Measurements from ENCODE around the gene CMIP. TPM values are rescaled to one million over a fixed set of nuclear protein-coding genes. Genes with fewer than 3 reads are reported as not detected.

The CMIP gene
- total RNA-seq, 5 donors from 2014 or later (not counting 1 experiment from before 2014, with no cell fraction given), result 39.8 to 55.9 (median 42.6) TPM

GRCh38 chr16:81408409-81408950 lies 36.1 kb upstream of the CMIP start:
- WGBS (ENCODE audit: insufficient coverage), result 94% methylated on average over 9 of the region's 9 CpGs
- Histone ChIP-seq H3K4me3 (ENCODE audit: control insufficient read depth in 1 of 2, extremely low read depth in 1 of 2, low read length in 1 of 2) (no peak overlapping the region), H3K9me3 (no peaks in the 10 kb centered on the region), H3K4me1 (ENCODE audit: control insufficient read depth in 1 of 2, extremely low read depth in 1 of 2, insufficient read depth in 2 of 2, low read length in 2 of 2) (peaks cover 0 to 7% of the 10 kb centered on the region in 2 experiments), H3K36me3 (ENCODE audit: control insufficient read depth in 2 of 2, extremely low read depth in 1 of 2, insufficient read depth in 1 of 2, low read length in 1 of 2) (no peaks in the 10 kb centered on the region), H3K27ac (ENCODE audit: low read length) (no peak overlapping the region), H3K27me3 (replicated peaks in 1 of 2; ENCODE audit: control insufficient read depth in 2 of 2, extremely low read depth in 1 of 2, insufficient read depth in 2 of 2, low read length in 1 of 2) (peaks cover 0 to 5% of the 10 kb centered on the region in 2 experiments)
- H3K27ac Mint-ChIP-seq, result no peak overlapping the region
- H3K27me3 Mint-ChIP-seq, result no peaks in the 10 kb centered on the region
- no peaks in the 10 kb centered on the region for H3K36me3 Mint-ChIP-seq
- H3K4me1 Mint-ChIP-seq, result peaks cover 0 to 4% (median 0%) of the 10 kb centered on the region in 3 donors
- no peak for DNase-seq
- CTCF ChIA-PET, result no interaction called here
- no peak for ATAC-seq (replicated peaks in 1 of 4)
- no peak overlapping the region for H3K4me3 Mint-ChIP-seq
- H3K9me3 Mint-ChIP-seq, result no peaks in the 10 kb centered on the region
- POLR2A ChIA-PET, result no interaction called here

GRCh38 chr16:81409016-81409556 lies 35.5 kb upstream of the CMIP start:
- WGBS (ENCODE audit: insufficient coverage), result 78% methylated on average over 12 of the region's 13 CpGs
- Histone ChIP-seq H3K9me3 (no peaks in the 10 kb centered on the region), H3K36me3 (ENCODE audit: control insufficient read depth in 2 of 2, extremely low read depth in 1 of 2, insufficient read depth in 1 of 2, low read length in 1 of 2) (no peaks in the 10 kb centered on the region), H3K4me1 (ENCODE audit: control insufficient read depth in 1 of 2, extremely low read depth in 1 of 2, insufficient read depth in 2 of 2, low read length in 2 of 2) (peaks cover 0 to under 1% of the 10 kb centered on the region in 2 experiments), H3K27ac (ENCODE audit: low read length) (no peak overlapping the region), H3K27me3 (replicated peaks in 1 of 2; ENCODE audit: control insufficient read depth in 2 of 2, extremely low read depth in 1 of 2, insufficient read depth in 2 of 2, low read length in 1 of 2) (peaks cover 0 to 8% of the 10 kb centered on the region in 2 experiments), H3K4me3 (ENCODE audit: control insufficient read depth in 1 of 2, extremely low read depth in 1 of 2, low read length in 1 of 2) (no peak overlapping the region)
- no peak for ATAC-seq (replicated peaks in 1 of 4)
- no peaks in the 10 kb centered on the region for H3K9me3 Mint-ChIP-seq
- H3K36me3 Mint-ChIP-seq, result no peaks in the 10 kb centered on the region
- peaks cover 0 to 3% (median 0%) of the 10 kb centered on the region in 3 donors for H3K4me1 Mint-ChIP-seq
- CTCF ChIA-PET, result interaction anchor here in 1 of 2 donors (0.5 kb wide), 1 partner anchor 25 kb away, joined by 4 read pairs; no protein-coding TSS in a partner anchor
- no peak for DNase-seq
- H3K4me3 Mint-ChIP-seq, result no peak overlapping the region
- no peaks in the 10 kb centered on the region for H3K27me3 Mint-ChIP-seq
- POLR2A ChIA-PET, result no interaction called here
- peak overlapping the region in 1 of 2 donors; percentile 10 for H3K27ac Mint-ChIP-seq

- WGBS (ENCODE audit: insufficient coverage), result 82% methylated on average over 7 of the region's 10 CpGs
- Mint-ChIP-seq H3K27ac (no peak overlapping the region), H3K27me3 (no peaks in the 10 kb centered on the region)
Observed at GRCh38 chr16:81410643-81411293, 33.8 kb upstream of the CMIP start.

GRCh38 chr16:81413245-81413990 lies 31.2 kb upstream of the CMIP start:
- H3K36me3 Mint-ChIP-seq, result no peaks in the 10 kb centered on the region
- no peaks in the 10 kb centered on the region for H3K9me3 Mint-ChIP-seq
- no peaks in the 10 kb centered on the region for H3K4me1 ChIP-seq (ENCODE audit: control insufficient read depth in 1 of 2, extremely low read depth in 1 of 2, insufficient read depth in 2 of 2, low read length in 2 of 2)
- H3K27me3 Mint-ChIP-seq, result no peaks in the 10 kb centered on the region
- no peaks in the 10 kb centered on the region for H3K36me3 ChIP-seq (ENCODE audit: control insufficient read depth in 2 of 2, extremely low read depth in 1 of 2, insufficient read depth in 1 of 2, low read length in 1 of 2)
- H3K4me3 ChIP-seq (ENCODE audit: control insufficient read depth in 1 of 2, extremely low read depth in 1 of 2, low read length in 1 of 2), result no peak overlapping the region
- no peaks in the 10 kb centered on the region for H3K9me3 ChIP-seq
- peaks cover 0 to 12% of the 10 kb centered on the region in 2 experiments for H3K27me3 ChIP-seq (replicated peaks in 1 of 2; ENCODE audit: control insufficient read depth in 2 of 2, extremely low read depth in 1 of 2, insufficient read depth in 2 of 2, low read length in 1 of 2)
- H3K4me1 Mint-ChIP-seq, result peaks cover 5 to 7% (median 6%) of the 10 kb centered on the region in 3 donors
- ATAC-seq (replicated peaks in 1 of 4) (no peak), DNase-seq (no peak)
- no peak overlapping the region for H3K27ac ChIP-seq (ENCODE audit: low read length)
- no peak overlapping the region for H3K27ac Mint-ChIP-seq
- POLR2A ChIA-PET, result no interaction called here
- H3K4me3 Mint-ChIP-seq, result no peak overlapping the region
- CTCF ChIA-PET, result interaction anchor here in 1 of 2 donors (0.6 kb wide), 1 partner anchor 10 kb away, joined by 3 read pairs; no protein-coding TSS in a partner anchor
- WGBS (ENCODE audit: insufficient coverage), result 92% methylated on average over 9 of the region's 11 CpGs

More at GRCh38 chr16:81410643-81411293, 33.8 kb upstream of the CMIP start:
- Mint-ChIP-seq H3K4me1 (peaks cover 5 to 7% (median 6%) of the 10 kb centered on the region in 3 donors), H3K36me3 (no peaks in the 10 kb centered on the region), H3K4me3 (no peak overlapping the region), H3K9me3 (no peaks in the 10 kb centered on the region)
- Histone ChIP-seq H3K4me3 (ENCODE audit: control insufficient read depth in 1 of 2, extremely low read depth in 1 of 2, low read length in 1 of 2) (no peak overlapping the region), H3K27ac (ENCODE audit: low read length) (no peak overlapping the region), H3K9me3 (no peaks in the 10 kb centered on the region), H3K36me3 (ENCODE audit: control insufficient read depth in 2 of 2, extremely low read depth in 1 of 2, insufficient read depth in 1 of 2, low read length in 1 of 2) (no peaks in the 10 kb centered on the region), H3K4me1 (ENCODE audit: control insufficient read depth in 1 of 2, extremely low read depth in 1 of 2, insufficient read depth in 2 of 2, low read length in 2 of 2) (no peaks in the 10 kb centered on the region), H3K27me3 (replicated peaks in 1 of 2; ENCODE audit: control insufficient read depth in 2 of 2, extremely low read depth in 1 of 2, insufficient read depth in 2 of 2, low read length in 1 of 2) (peaks cover 0 to 8% of the 10 kb centered on the region in 2 experiments)
- DNase-seq (no peak), ATAC-seq (replicated peaks in 1 of 4) (no peak)
- POLR2A ChIA-PET, result interaction anchor here in 1 of 2 donors (0.7 kb wide), 1 partner anchor 18 kb away, joined by 5 read pairs; no protein-coding TSS in a partner anchor
- CTCF ChIA-PET, result interaction anchor here (0.7 kb wide), 2 partner anchors 114 to 200 kb away, joined by 4 to 6 read pairs; no protein-coding TSS in a partner anchor

GRCh38 chr16:81415751-81416150 lies 28.9 kb upstream of the CMIP start:
- no peaks in the 10 kb centered on the region for H3K9me3 Mint-ChIP-seq
- no peak overlapping the region for H3K4me3 Mint-ChIP-seq
- Histone ChIP-seq H3K4me1 (ENCODE audit: control insufficient read depth in 1 of 2, extremely low read depth in 1 of 2, insufficient read depth in 2 of 2, low read length in 2 of 2) (no peaks in the 10 kb centered on the region), H3K27ac (ENCODE audit: low read length) (no peak overlapping the region), H3K9me3 (no peaks in the 10 kb centered on the region), H3K4me3 (ENCODE audit: control insufficient read depth in 1 of 2, extremely low read depth in 1 of 2, low read length in 1 of 2) (no peak overlapping the region), H3K27me3 (replicated peaks in 1 of 2; ENCODE audit: control insufficient read depth in 2 of 2, extremely low read depth in 1 of 2, insufficient read depth in 2 of 2, low read length in 1 of 2) (peaks cover 0 to 14% of the 10 kb centered on the region in 2 experiments), H3K36me3 (ENCODE audit: control insufficient read depth in 2 of 2, extremely low read depth in 1 of 2, insufficient read depth in 1 of 2, low read length in 1 of 2) (no peaks in the 10 kb centered on the region)
- H3K27ac Mint-ChIP-seq, result no peak overlapping the region
- no peak for DNase-seq
- no peaks in the 10 kb centered on the region for H3K27me3 Mint-ChIP-seq
- H3K36me3 Mint-ChIP-seq, result no peaks in the 10 kb centered on the region
- WGBS (ENCODE audit: insufficient coverage), result 92% methylated on average over 11 of the region's 11 CpGs
- ChIA-PET CTCF (no interaction called here), POLR2A (no interaction called here)
- H3K4me1 Mint-ChIP-seq, result peaks cover 5 to 7% (median 6%) of the 10 kb centered on the region in 3 donors
- ATAC-seq (replicated peaks in 1 of 4), result no peak

- Mint-ChIP-seq H3K36me3 (no peaks in the 10 kb centered on the region), H3K4me3 (no peak overlapping the region), H3K9me3 (no peaks in the 10 kb centered on the region), H3K27me3 (no peaks in the 10 kb centered on the region), H3K4me1 (peaks cover 5 to 7% (median 6%) of the 10 kb centered on the region in 3 donors), H3K27ac (no peak overlapping the region)
- H3K4me3 ChIP-seq (ENCODE audit: control insufficient read depth in 1 of 2, extremely low read depth in 1 of 2, low read length in 1 of 2), result no peak overlapping the region
- no peak for ATAC-seq (replicated peaks in 1 of 4)
- H3K27me3 ChIP-seq (replicated peaks in 1 of 2; ENCODE audit: control insufficient read depth in 2 of 2, extremely low read depth in 1 of 2, insufficient read depth in 2 of 2, low read length in 1 of 2), result peaks cover 0 to 14% of the 10 kb centered on the region in 2 experiments
- POLR2A ChIA-PET, result no interaction called here
- H3K27ac ChIP-seq (ENCODE audit: low read length), result no peak overlapping the region
- H3K9me3 ChIP-seq, result no peaks in the 10 kb centered on the region
- no peak for DNase-seq
- H3K36me3 ChIP-seq (ENCODE audit: control insufficient read depth in 2 of 2, extremely low read depth in 1 of 2, insufficient read depth in 1 of 2, low read length in 1 of 2), result no peaks in the 10 kb centered on the region
- 85% methylated on average over 8 of the region's 8 CpGs for WGBS (ENCODE audit: insufficient coverage)
- CTCF ChIA-PET, result no interaction called here
- no peaks in the 10 kb centered on the region for H3K4me1 ChIP-seq (ENCODE audit: control insufficient read depth in 1 of 2, extremely low read depth in 1 of 2, insufficient read depth in 2 of 2, low read length in 2 of 2)
Observed at GRCh38 chr16:81416749-81417148, 27.9 kb upstream of the CMIP start.

Data from T-cell (primary cell).